Midbrain (tissue), 1 donor: ENCODE measurements around the gene STYXL1.
A peak's percentile ranks its signal among the peaks of the same experiment; 100 is the strongest.
"Not testable (repeated sequence)": the region's sequence is repeated elsewhere in the genome, so short reads cannot be mapped to it uniquely, and the experiment has no call there.

Source experiments
- DNase-seq: peaks from one replicate; lab custom pipeline; 2025; lab: John Stamatoyannopoulos, UW

The STYXL1 gene

GRCh38 chr7:76029682-76030081 is 18.1 kb downstream of the STYXL1 start:
- DNase-seq: not testable (repeated sequence)

GRCh38 chr7:76023002-76023401 is 24.8 kb downstream of the STYXL1 start:
- DNase-seq: peak; percentile 24

- no peak for DNase-seq
Observed at GRCh38 chr7:76022026-76022780, 25.6 kb downstream of the STYXL1 start.

GRCh38 chr7:76020031-76020714 is 27.6 kb downstream of the STYXL1 start:
- DNase-seq: peak; percentile 55

- not testable (repeated sequence) for DNase-seq
Observed at GRCh38 chr7:76018520-76018919, 29.3 kb downstream of the STYXL1 start.

- DNase-seq: no peak
Observed at GRCh38 chr7:76016191-76016947, 31.4 kb downstream of the STYXL1 start.

- DNase-seq: no peak
Observed at GRCh38 chr7:76011442-76011861, 36.3 kb downstream of the STYXL1 start.

- DNase-seq: no peak
Observed at GRCh38 chr7:76009672-76010600, 37.9 kb downstream of the STYXL1 start.

- DNase-seq: no peak
Observed at GRCh38 chr7:76008156-76008687, 39.6 kb downstream of the STYXL1 start.

- not testable (repeated sequence) for DNase-seq
Observed at GRCh38 chr7:76005004-76005403, 42.8 kb downstream of the STYXL1 start.

- DNase-seq: no peak
Observed at GRCh38 chr7:76003351-76003750, 44.4 kb downstream of the STYXL1 start.

- no peak for DNase-seq
Observed at GRCh38 chr7:76002822-76003221, 45.0 kb downstream of the STYXL1 start.

GRCh38 chr7:76002139-76002538 is 45.7 kb downstream of the STYXL1 start:
- no peak for DNase-seq

GRCh38 chr7:76000566-76000965 is 47.2 kb downstream of the STYXL1 start:
- no peak for DNase-seq

- no peak for DNase-seq
Observed at GRCh38 chr7:75998038-75998437, 49.8 kb downstream of the STYXL1 start.

GRCh38 chr7:75996476-75996875 is 51.3 kb downstream of the STYXL1 start:
- DNase-seq: no peak

GRCh38 chr7:75995996-75996395 is 51.8 kb downstream of the STYXL1 start:
- no peak for DNase-seq

GRCh38 chr7:75995052-75995471 is 52.7 kb downstream of the STYXL1 start:
- DNase-seq: no peak

GRCh38 chr7:75994388-75995051 is 53.3 kb downstream of the STYXL1 start, which contains the start of gene TMEM120A:
TSS of gene TMEM120A (minus strand) at chr7:75994595. CDS start at chr7:75994570, 25 bp downstream.
- DNase-seq: peak; percentile 98

- DNase-seq: peak; percentile 48
Observed at GRCh38 chr7:75993689-75994387, 54.0 kb downstream of the STYXL1 start.
